ENCODE results near the gene BACH1. TPM values are rescaled to one million over a fixed set of nuclear protein-coding genes. Genes with fewer than 3 reads are reported as not detected.

BACH1 gene
- total RNA-seq, 1 experiment from 2014 or later, result 20.0 TPM

DNA sequence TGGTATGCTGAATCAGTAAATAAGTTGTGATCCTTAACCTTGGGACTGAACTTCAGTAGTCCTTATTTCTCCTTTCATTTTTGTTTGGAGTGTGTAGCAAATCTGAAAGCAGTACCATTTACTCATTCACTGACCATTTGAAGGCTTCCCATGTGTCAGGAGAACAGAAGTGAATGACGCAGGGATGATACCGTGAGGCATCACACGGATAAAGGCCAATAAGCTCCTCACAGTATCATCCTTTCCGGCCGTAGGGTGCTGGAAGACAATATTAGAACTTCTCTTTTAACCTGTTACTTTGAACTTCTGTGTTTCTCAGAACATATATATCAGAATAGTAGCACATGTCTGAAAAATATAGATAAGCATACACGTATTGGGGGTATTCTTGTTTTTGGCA, 21.3 kb downstream of the BACH1 start:
- DNase-seq (ENCODE audit: low read depth, low spot score) (no peak), ATAC-seq (no peak)
- H3K4me3 ChIP-seq (ENCODE audit: low read depth in 2 of 2, low read length in 2 of 2), result no peak overlapping the region
- TF ChIP-seq SIN3A (IDR thresholded peaks at IDR 0.05; ENCODE audit: borderline replicate concordance, insufficient read depth, low read depth, low read length) (no peak), POLR2AphosphoS5 (IDR thresholded peaks at IDR 0.05; ENCODE audit: low read depth, low read length) (no peak), CTCF (IDR thresholded peaks at IDR 0.05) (no peak), REST (IDR thresholded peaks at IDR 0.05; ENCODE audit: insufficient read depth in 1 of 2, low read depth in 2 of 2, low read length in 1 of 2) (no peak), TCF7L2 (IDR thresholded peaks at IDR 0.05; ENCODE audit: low read depth, low read length) (no peak)
- ChIA-PET CTCF (no interaction called here), POLR2A (no interaction called here)
- no peaks in the 10 kb centered on the region for H3K9me3 ChIP-seq (ENCODE audit: control insufficient read depth, insufficient read depth, low read depth, low read length)
- BruUV-seq (replicated peaks), result no TSS peak
- no peaks in the 10 kb centered on the region for H3K4me1 ChIP-seq (ENCODE audit: control insufficient read depth, insufficient read depth, low read length)
- H3K36me3 ChIP-seq (ENCODE audit: control insufficient read depth, insufficient read depth, low read length), result no peaks in the 10 kb centered on the region
- intact Hi-C loops (cut with micrococcal nuclease; ENCODE audit: unreplicated experiment) (no loop called here), in situ Hi-C loops (cut with HindIII; ENCODE audit: low pct_unique_long_range_greater_than_20kb, low sequenced_read_pairs) (no loop called here)
- H3K27ac ChIP-seq (ENCODE audit: low read length), result no peak overlapping the region
- no peaks in the 10 kb centered on the region for H3K27me3 ChIP-seq (ENCODE audit: control insufficient read depth, insufficient read depth, low read length)

DNA sequence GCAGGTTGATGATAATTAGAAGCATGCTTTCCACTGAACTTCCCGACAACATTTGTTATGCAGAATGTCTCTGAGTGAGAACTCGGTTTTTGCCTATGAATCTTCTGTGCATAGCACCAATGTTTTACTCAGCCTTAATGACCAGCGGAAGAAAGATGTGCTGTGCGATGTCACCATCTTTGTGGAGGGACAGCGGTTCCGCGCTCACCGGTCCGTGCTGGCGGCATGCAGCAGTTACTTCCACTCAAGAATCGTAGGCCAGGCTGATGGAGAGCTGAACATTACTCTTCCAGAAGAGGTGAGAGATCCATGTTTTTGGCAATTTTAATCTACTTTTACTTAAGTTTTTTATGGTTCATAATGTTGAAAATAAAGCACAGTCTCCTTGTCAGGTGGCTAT, 22.5 kb downstream of the BACH1 start:
- no peaks in the 10 kb centered on the region for H3K27me3 ChIP-seq (ENCODE audit: control insufficient read depth, insufficient read depth, low read length)
- DNase-seq (ENCODE audit: low read depth, low spot score) (no peak), ATAC-seq (no peak)
- no peak overlapping the region for H3K4me3 ChIP-seq (ENCODE audit: low read depth in 2 of 2, low read length in 2 of 2)
- intact Hi-C loops (cut with micrococcal nuclease; ENCODE audit: unreplicated experiment), result no loop called here
- POLR2A ChIA-PET, result no interaction called here
- in situ Hi-C loops (cut with HindIII; ENCODE audit: low pct_unique_long_range_greater_than_20kb, low sequenced_read_pairs), result no loop called here
- no peaks in the 10 kb centered on the region for H3K36me3 ChIP-seq (ENCODE audit: control insufficient read depth, insufficient read depth, low read length)
- no TSS peak for BruUV-seq (replicated peaks)
- no peaks in the 10 kb centered on the region for H3K9me3 ChIP-seq (ENCODE audit: control insufficient read depth, insufficient read depth, low read depth, low read length)
- no peaks in the 10 kb centered on the region for H3K4me1 ChIP-seq (ENCODE audit: control insufficient read depth, insufficient read depth, low read length)
- CTCF ChIA-PET, result no interaction called here
- no peak overlapping the region for H3K27ac ChIP-seq (ENCODE audit: low read length)
- TF ChIP-seq CTCF (IDR thresholded peaks at IDR 0.05), result no peak
- no peak for TF ChIP-seq REST (IDR thresholded peaks at IDR 0.05; ENCODE audit: insufficient read depth in 1 of 2, low read depth in 2 of 2, low read length in 1 of 2)
- no peak for TF ChIP-seq TCF7L2 (IDR thresholded peaks at IDR 0.05; ENCODE audit: low read depth, low read length)
